HG02884 (cell line): ENCODE data around the gene ADARB1.

ENCODE experiments used
- ATAC-seq: cut with Tn5 transposase; IDR thresholded peaks from one replicate; pipeline ENCODE4 v1.9.1; 2021; ENCODE audit warnings: mild to moderate bottlenecking, moderate library complexity; ENCODE audit not compliant: unreplicated experiment

Gene ADARB1

DNA sequence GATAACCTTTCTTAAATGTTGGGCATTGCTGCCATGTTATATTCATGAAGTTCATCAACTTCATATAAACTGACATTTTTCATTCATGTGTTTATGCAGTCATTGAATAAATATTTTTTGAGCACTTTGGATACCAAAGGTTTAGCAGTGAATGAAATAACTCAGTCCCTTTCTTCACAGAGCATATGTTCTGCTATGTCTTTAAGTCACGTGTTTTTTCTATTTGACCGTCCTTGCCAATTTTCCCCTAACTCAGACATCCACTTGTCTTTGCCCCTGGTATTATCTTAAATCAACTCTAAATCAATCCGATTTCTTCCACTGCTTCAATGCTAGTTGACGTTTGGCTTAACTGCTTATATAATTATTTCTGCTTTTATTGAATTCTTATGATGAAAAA lies 16.6 kb downstream of the ADARB1 start:
- no peak for ATAC-seq

DNA sequence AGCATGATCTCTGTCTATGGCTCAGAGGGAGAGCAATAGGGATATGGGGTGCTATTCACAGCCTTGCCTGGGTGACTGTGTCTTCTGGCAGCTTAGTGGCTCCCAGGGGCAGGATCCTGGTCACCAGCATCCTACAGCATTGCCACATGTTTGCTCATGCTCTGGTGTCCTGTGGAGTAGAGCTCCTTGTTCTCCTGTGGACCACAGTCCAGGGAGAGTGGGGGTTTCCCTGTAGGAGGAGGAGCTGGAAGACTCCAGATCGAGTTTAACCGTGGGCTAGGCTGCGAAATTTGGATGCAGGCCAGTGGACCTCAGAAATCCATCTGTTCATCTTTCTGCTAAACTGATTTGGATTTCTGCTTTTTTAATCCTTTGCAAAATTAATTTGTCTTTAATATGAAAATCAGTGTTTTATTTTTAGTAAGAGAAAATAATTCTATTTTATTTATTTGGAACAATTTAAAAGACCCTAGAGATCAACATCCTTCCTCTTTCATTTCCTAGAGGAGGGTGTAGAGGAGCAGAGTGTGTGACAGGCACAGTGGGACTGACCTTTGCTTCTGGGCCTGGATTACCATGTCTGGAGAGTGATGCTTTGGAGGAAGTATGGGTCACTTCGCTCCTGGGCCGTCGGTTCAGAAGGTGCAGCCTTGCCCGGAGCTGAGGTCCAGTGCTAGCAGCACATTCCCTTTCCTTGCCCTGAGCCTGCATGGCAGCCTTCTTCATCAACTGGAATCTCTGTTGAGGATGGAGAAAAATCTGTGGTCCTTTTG lies 17.4 kb downstream of the ADARB1 start:
- no peak for ATAC-seq

DNA sequence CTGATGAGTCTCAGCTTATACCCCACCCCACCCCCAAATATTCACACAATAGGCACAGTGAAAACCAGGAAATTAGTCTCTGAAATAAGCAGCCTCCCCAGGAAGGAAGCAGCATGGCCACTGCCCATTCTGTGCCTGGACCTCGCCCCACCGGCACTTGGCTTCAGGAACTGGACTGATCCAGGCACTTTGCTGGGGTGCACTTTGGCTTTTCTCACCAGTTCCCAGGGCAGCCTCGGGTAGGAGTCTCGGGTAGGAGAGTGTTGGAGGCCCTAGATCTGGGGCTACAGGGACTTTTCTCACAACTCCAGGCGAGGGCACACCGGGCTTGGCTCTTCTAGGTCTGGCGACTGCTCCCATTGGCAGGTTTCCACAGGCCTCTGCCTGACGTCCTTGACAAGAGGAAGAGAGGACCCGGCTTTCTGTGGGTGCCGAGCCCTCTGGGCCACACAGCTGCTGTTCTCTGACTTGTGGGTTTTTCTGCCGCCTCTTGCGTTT lies 18.7 kb downstream of the ADARB1 start:
- no peak for ATAC-seq

DNA sequence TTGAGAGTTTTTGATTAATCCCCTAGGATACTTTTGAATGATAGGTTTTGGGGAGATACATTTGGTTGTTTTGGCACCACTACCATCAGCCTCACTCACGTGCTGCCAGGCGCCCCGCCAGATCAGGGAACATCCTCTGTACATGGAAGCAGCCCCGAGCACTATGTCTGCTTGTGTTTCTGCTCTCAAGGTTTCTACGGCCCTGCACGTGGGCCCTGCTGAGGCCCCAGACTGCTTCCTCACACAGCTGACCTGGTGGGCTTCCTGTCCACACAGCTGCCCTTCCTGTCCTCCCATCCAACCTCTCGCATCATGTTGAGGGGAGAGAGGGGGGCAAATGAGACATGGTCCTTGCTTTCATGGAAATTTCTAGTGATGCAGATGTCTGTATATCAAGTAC lies 20.0 kb downstream of the ADARB1 start:
- ATAC-seq: no peak

DNA sequence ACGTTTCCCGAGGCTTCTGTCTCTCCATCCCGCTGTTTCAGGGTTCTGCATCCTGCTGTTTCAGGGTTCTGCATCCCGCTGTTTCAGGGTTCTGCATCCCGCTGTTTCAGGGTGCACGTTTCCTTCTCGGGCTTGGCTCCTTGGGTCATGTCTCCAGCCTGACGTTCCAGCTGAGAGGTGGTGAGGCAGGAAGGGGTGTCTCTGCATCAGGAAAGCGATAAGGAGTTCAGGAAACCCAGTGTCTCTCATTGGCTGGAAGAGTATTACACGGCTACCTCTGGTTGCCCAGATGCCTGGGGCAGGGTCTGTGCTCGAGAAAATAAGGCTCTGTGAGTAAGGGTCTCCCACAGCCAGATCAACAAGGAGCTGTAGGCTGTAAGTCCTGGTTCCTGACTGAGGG lies 21.1 kb downstream of the ADARB1 start:
- ATAC-seq: no peak

DNA sequence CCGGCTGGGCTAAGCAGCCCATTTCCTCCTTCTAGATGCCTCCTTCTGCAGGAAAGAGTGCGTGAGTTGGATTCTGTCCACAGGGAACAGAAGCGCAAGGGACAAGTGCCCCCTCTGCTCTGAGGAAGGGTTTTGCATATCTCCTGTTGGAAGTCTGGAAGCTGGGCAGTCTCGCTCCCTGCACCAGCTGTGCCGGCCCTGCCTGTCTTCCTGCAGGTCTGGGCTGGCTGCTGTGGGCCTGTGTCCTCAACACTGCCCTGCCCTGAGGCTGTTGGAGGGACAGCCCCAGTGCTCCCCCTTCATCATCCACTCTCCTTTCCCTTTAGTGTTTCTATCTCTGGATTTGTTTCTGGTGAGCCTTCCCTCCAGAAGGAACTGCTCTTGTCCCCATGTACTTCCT lies 21.8 kb downstream of the ADARB1 start:
- ATAC-seq: no peak

DNA sequence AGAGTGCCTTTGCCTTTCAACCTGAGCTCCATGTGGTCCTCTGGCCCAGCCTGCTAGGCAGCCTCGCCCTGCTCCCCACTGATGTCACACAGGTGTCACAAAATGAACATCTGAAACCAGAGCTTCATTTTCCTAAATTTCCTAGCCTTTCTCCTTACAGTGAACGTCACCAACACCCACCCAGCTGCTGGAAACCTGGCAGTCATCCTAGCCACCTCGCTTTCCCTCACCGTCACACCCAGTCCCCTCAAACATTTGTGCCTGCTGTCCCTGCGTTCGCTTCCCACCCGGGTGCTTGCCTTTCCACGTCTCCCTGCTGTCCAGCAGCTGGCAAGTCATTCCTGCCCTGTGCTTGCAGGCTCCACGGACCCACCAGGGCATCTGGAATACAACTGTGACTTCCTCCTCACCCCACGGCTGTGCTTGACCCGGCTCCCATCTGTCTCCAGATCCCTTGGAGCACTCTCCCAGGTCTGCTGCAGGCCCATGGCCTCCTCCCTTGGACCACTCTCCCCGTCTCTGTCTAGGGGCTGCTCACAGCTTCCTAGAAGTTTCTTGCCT lies 23.5 kb downstream of the ADARB1 start:
- ATAC-seq: no peak

DNA sequence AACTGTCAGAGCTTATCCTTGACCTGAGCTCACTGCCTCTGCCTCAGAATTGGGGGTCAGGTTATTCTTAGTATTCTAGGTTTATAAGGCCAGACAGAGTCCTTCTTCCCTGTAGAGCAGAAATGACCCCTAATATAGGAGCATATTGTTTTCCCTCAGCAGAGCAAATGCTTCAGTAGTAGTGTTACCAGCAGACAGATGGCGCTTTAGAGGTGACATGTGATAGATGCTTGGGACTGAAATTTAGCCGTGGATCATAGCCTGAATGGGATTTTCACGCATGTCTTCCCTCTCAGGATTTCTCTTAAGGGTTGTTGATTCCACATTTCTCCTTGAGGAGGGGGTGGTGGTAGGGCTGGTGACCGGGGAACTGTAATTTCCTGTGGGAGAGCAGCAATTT lies 24.5 kb downstream of the ADARB1 start:
- no peak for ATAC-seq

DNA sequence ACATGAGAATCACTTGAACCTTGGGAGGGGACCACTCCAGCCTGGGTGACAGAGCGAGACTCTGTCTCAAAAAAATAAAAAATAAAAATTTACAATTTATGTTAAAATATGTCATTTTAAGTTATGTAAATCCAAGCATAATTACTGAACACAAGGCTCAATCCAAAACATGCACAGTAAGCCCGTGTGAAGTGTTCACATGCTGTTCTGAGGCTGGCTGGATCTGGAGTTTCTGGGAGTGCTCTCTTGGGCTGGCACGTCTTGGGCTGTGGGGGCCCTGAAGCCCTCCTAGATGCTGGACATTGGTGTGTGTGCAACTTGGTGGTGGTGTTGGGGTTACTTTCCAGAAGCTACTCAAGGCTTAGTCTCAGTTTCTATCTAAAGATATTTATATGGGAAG lies 25.2 kb downstream of the ADARB1 start:
- no peak for ATAC-seq

DNA sequence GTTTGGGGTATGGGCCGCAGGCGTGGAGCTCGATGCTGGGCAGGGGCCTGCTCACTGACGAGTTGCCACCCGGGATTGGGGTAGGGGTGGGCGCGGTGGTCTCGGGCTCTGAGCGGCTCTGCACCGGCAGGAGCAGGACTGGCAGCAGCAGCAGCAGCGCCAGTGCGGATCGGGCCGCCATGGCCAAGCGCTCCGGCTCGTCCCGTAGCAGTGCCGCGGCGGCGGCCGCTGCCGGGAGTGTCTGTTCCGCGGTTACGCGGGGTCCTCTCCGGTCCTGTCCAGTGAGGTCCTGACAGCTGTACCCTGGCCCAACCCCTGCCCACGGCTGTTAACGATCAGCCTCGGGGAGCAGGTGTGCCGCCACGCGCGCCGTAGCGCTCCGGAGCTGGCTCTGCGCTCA lies 26.5 kb downstream of the ADARB1 start:
- no peak for ATAC-seq

DNA sequence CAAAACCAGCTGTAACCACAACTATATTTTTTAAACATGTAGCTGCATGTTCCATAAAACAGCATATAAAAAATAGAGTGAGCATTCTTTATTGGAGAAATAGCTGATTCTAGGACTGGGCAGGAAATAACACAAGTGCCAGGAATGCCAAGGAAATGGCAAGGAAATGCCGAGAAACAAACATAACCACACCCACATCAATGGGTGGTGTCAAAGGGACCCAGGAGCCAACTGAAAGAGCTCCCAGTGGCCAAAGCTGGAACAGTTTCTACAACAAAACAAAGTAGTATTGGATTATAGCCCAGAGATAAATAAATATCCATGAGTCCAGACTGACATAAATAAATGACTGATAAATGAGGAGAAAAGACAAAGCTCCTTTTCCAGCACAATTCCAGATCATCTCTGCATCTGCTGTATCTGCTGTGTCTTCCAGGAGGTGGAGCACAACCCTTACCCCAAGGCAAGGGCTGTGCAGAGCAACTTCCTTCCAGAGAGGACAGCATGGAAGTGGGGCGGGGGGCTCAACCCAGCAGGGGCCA lies 28.1 kb downstream of the ADARB1 start:
- ATAC-seq: no peak

DNA sequence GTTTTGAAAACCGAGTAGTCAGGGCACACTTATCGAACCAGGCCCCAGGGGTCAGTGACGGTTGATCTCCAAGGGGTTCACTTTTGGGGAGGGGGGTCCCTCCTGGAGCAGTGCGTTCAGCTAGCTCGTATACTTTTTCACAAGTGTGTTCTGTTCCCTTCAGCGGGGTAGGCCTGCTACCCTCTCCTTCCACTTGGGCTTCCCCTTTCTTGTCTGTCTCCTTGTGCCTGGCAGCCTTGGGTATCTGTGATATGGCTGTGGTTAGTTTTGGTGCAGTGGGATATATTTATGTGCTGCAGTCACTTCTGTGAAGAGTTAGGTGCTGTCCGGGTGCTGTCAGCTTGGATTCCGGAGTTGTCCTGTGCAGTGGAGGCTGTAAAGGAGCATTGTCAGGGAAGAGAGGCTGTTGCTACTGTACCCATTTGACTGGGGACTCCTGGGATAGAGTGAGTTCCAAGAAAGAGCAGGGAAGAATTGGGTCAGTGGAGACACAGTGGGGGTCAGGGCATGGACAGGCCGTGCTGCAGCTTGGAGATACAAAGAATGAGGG lies 29.7 kb downstream of the ADARB1 start:
- no peak for ATAC-seq

DNA sequence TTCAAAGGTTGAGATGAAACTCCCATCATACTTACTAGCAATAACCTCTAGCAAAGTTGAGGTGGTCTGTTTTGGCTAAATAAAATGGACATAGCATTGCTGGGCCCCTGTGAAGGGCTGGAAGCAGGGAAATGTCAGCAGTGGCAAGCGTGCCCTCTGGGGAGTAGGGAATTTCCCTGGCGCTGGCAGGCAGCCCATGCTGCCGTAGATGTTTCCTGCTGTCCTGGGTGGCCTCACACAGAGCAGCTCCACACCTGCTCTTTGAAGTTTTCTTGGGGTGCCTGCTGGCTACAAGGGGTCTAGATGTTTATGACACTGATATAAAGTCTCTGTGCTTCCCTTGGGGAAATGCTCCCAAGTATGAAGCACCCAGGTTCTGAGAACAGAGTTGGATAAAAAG lies 30.2 kb downstream of the ADARB1 start:
- no peak for ATAC-seq

DNA sequence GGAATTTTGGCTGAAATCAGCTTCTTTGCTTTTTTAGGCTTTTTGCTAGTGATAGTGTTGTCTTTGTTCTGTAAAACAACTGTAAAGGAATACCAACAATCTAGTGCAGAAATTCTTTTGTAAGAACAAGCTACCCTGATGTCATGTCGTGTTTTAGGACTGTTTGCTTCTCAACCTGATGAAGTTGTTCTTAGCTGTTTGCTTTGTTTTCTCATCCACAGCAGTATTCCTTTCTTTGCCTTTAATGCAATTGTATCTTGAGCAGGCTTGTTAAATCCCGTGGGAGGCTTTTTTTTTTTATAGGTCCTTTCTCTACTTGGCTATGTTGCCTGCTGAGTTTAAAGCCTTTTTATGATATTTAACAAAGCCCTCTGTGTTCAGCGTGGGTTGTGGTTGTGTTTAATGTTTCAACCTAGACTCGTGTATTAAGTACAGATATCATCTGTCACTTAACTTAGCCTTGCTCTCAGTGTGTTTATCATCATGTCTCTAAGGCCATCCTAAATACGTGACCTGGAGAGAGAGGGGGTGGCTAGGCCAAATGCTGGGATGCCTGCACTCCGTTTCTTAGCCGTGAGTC lies 31.6 kb downstream of the ADARB1 start:
- no peak for ATAC-seq

DNA sequence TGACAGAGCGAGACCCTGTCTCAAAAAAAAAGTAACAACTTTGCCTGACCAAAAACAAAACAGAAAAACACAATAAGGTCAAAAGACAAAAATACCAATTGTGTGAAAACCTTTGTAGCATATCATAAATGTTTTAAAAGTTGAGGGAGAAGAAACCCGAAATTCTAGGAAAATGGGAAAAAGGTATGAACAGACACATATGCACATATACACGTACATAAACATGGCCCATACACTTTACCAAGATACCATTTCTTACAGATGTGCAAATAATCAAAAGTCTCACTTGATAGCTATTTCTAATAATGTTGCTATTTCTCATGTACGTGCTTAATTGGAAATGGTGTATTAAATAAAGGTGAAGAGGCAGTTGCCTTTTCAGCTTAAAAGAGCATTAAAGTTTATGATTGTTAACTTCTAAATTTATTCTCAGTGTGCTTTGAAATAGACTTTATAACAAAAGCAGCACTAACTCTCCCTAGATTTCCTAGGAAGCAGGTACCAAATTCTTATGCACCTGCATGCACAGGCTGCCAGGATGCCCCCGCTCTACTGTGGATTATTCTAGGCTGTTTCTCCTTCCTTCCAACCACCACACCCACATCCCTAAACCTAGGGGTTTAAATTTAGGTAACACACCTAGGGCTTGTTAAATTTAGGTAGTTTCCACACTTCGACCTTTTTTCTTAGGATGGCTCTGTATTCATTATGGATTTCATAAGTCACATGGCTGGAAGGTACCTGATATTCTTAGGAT lies 33.8 kb downstream of the ADARB1 start:
- no peak for ATAC-seq

DNA sequence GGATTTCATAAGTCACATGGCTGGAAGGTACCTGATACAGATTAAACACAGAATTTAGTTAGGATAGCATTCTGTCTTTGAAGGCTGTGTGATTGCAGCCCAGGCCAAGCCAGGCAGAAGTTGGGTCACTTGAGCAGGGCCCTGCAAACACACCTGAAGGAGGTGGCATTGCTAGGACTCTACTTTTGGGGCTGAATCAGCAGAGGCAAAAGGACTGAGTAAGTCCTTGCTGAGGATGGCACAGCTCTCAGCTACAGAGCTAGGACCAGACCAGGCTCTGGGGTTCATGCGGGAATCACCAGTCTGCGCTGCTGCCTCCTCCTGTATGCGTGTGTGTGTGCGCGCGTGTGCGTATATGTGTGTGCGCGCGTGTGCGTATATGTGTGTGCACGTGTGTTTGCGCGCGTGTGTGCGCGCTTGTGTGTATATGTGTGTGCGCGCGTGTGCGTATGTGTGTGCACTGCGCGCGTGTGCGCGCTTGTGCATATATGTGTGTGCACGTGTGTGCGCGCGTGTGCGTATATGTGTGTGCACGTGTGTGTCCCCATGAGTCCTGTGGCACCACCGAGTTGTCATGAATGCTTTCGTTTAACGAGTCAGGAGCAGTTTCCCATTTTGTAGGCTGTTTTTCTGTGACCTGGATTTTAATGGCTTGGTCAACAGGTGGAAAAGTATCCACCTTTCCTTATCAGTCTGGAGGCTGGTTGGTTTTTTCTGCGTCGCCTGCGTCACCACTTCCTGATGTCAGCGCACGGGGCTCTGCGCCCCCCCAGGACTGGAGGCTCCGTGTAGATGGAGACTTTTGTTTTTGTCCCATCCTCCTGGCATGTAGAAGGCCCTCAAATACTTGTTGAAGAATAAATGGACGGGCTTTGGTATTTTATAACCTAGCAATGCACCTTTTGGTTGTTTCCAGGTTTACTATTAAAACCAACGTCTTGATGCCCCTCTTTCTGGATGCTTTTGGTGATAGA lies 34.7 kb downstream of the ADARB1 start:
- ATAC-seq: no peak

DNA sequence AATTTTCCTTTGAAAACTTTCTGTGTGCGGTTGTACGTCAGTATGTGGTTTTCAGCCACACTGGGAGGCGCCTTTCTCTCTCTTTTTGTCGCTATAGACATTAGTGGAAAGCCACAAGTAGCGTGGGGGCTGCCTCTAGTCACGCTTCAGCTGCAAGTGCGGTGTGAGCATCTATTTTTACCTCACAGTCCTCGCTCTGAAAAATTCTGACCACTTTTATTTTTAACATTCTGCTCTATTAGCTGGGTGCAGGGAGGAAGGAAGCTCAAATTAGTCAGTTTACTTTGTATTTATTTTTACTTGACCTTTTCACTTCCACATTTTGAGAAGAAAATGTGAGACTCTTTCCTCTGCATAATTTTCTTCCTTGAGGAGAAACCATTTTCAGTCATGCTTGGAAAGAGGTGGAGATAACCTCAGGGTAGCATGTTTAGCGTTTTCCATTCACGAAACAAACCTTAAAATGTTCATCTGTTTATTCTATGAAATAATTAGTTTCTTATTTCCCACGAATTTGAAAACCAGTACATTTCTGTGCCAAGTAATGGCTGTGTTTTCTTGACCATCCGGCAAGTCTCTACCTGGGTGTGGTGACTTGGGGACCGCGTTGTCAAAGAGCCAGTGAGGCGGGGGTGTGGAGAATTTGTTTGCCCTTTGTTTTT lies 35.6 kb downstream of the ADARB1 start:
- peak; percentile 82 for ATAC-seq

DNA sequence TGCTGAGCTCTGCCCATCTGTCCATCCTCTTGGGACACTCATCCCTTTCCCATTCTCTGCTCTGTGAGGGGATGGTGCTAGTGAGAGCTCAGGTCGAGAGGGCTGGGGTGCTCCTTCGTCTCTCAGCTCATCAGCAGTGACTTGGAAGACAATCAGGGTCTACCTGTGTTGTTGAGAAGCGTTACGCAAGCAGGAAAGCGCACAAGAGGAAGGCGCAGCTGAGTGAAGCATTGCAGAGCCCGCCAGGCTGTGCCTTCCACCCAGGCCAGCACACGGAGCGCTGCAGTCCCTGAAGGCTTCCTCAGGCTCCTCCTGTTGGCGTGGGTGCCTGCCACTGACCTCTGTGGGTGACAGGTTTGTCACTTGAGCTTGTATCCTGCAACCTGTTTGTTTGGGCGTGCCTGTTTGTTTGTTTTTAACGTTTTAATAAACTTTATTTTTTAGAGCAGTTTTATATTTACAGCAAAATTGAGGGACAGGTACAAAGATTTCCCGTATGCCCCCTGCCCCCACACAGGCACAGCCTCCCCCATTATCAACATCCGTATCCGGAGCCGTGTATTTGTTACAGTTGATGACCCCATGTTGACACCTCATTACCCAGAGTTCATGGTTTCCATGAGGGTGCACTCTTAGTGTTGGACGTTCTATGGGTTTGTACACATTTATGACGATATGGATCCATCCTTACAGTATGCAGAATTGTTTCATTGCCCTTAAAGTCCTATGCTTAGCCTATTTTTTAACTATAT lies 36.7 kb downstream of the ADARB1 start:
- ATAC-seq: no peak

DNA sequence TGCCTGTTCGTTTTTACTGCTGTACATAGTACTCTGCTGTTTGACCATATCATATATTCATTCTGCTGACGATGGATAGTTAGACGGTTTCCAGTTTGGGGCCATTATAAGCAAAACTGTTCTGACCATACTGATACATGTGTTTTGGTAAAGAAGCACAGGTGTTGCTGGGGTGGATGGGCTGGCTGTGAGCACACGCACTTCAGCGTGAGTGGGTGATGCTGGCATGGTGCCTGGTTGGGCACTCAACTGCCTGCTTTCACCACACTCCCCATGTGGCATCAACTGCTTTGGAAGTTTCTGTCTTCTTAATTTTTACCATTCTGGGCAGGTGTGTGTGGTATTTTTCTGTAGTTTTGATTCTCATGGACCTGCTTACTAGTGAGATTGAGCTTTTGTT lies 37.3 kb downstream of the ADARB1 start:
- ATAC-seq: no peak
